Stimulated activated CD4-positive, alpha-beta T cell treated with anti-CD3 and anti-CD28 coated beads, TNF-alpha, amount 100 ng/mL, for 24 hours (primary cell): Measurements from ENCODE around the gene SRXN1.
"Not testable (repeated sequence)": the region's sequence is repeated elsewhere in the genome, so short reads cannot be mapped to it uniquely, and the experiment has no call there.

Source experiments
- DNase-seq, 3 experiments: peaks; one replicate each; pipeline ENCODE4 v3.0.0-alpha.2; 2020; ENCODE audit warnings: low read depth in 3 of 3

SRXN1 gene

GRCh38 chr20:655726-656624 is 3.0 kb upstream of the SRXN1 start:
- no peak for DNase-seq

DNA sequence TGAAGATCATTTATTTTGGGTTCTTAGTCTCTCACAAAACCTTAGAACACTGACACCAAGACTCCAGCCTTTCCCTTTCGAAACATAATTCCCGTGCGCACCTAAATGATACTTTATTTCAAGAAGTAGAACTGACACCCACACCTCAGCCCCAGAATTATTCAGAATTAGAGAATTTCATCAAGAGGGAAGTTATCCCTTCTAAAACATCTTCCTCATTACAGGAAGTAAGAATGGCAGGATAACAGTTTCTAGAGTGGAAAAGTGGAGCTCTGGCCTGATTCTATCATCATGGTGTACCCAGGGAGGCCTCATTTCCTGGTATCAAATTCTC is 1.4 kb upstream of the SRXN1 start:
- DNase-seq: no peak

GRCh38 chr20:653590-654416 is 803 bp upstream of the SRXN1 start:
- no peak for DNase-seq

DNA sequence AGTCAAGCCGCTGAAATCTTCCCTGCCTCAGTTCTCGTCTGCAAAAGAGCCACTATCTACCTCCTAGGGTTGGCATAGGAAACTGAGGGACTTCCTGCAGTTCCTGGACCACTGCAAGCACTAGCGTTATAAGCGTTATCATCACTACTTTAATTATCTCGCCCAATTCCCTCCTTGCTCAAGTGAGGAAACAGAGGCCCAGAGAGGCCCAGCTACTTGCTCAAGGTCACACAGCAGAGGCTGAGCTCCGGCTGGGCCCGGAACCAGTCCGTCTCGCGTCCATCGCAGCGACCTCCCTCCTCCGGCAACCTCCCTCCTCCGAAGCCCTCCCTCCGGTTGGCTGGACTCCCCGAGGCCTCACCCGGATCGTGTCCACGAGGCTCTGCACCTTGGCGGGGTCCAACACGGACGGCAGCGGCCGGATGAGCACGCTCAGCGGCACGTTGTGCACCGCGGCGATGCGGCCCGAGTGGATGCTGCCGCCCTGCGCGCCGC is 338 bp downstream of the SRXN1 start:
- no peak for DNase-seq

- DNase-seq: peak in 1 of 3 experiments; percentile 7
Measured at GRCh38 chr20:651713-652614, 1.0 kb downstream of the SRXN1 start.

DNA sequence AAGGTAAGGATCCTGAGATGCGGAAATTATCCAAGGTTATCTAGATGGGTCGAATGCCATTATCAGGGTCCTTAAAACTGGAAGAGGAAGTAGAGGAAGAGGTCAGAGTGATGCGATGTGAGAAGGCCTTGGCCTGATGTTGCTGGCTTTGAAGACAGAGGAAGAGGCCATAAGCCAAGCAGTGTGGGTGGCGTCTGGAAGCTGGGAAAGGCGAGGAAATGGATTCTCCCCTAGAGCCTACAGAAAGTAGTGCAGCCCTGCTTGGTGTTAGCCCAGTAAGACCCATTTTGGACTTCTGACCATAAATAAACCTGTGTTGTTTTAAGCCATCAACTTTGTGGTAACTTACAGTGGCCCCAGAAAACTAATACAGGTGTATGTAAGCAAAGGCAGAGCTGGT is 2.0 kb downstream of the SRXN1 start:
- DNase-seq: no peak

GRCh38 chr20:650281-650680 is 2.7 kb downstream of the SRXN1 start:
- no peak for DNase-seq

DNA sequence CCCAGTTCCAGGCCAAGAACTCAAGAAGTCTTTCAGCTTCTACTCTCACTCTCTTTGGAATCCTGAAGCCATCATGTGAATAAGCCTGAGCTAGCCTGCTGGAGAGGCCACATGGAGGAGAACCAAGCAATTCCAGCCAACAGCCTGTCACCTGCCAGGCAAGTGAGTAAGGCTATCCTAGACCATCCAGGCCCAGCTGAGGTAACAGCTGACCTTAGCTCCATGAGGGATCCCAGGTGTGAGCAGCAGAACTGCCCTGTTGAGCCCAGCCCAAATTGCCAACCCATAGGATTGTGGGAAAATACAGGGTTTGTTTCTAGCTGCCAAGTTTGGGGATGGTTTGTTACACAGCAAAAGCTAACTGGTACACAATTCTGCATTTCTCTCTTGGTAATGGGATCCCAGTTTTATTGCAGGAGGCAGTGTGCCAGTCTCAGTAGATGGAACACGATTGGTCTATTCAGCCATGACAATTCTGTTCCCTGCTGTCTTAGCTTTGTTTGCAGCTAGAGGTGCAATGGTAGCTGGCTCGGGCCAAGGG is 5.5 kb downstream of the SRXN1 start:
- DNase-seq: no peak

GRCh38 chr20:646868-647233 is 6.1 kb downstream of the SRXN1 start:
- no peak for DNase-seq

DNA sequence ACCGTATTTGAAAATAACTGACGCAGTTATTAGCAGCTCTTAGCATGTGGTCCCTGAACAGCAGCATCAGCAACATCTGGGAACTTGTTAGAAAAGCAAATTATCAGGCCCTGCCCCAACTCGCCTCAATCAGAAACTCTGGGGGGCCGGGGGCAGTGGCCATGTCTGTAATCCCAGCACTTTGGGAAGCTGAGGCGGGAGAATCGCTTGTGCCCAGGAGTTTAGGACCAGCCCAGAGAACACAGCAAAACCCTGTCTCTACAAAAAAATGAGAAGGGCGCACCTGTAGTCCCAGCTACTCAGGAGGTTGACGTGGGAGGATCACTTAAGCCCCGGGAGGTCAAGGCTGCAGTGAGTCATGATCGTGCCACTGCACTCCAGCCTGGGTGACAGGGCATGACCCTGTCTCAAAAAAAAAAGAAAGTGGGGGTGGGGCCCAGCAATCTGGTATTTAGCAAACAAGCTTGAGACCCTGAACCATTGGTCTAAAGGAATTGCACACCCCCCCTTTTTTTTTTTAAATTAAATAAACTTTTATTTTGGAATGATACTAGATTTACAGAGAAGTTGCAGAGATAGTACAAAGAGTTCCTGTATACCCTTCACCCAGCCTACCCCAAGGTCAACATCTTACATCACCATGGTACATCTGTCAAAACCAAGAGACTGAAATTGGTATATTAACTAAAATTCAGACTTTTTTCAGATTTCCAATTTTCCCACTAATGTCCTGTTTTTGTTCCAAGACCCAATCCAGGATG is 6.7 kb downstream of the SRXN1 start:
- DNase-seq: no peak

GRCh38 chr20:645318-646106 is 7.5 kb downstream of the SRXN1 start:
- peak in 2 of 3 experiments; percentile 35 to 70 for DNase-seq

- no peak for DNase-seq
Measured at GRCh38 chr20:644692-645317, 8.2 kb downstream of the SRXN1 start.

GRCh38 chr20:642398-643174 is 10.4 kb downstream of the SRXN1 start:
- no peak for DNase-seq

DNA sequence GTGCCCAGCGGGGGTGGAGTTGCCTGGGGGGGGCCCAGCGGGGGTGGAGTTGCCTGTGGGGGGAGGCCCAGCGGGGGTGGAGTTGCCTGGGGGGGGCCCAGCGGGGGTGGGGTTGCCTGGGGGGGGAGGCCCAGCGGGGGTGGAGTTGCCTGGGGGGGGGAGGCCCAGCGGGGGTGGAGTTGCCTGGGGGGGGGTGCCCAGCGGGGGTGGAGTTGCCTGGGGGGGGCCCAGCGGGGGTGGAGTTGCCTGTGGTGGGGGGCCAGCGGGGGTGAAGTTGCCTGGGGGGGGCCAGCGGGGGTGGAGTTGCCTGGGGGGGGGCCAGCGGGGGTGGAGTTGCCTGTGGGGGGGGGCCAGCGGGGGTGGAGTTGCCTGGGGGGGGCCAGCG is 11.0 kb downstream of the SRXN1 start:
- not testable (repeated sequence) for DNase-seq

- DNase-seq: no peak
Measured at GRCh38 chr20:641516-641875, 11.5 kb downstream of the SRXN1 start.

DNA sequence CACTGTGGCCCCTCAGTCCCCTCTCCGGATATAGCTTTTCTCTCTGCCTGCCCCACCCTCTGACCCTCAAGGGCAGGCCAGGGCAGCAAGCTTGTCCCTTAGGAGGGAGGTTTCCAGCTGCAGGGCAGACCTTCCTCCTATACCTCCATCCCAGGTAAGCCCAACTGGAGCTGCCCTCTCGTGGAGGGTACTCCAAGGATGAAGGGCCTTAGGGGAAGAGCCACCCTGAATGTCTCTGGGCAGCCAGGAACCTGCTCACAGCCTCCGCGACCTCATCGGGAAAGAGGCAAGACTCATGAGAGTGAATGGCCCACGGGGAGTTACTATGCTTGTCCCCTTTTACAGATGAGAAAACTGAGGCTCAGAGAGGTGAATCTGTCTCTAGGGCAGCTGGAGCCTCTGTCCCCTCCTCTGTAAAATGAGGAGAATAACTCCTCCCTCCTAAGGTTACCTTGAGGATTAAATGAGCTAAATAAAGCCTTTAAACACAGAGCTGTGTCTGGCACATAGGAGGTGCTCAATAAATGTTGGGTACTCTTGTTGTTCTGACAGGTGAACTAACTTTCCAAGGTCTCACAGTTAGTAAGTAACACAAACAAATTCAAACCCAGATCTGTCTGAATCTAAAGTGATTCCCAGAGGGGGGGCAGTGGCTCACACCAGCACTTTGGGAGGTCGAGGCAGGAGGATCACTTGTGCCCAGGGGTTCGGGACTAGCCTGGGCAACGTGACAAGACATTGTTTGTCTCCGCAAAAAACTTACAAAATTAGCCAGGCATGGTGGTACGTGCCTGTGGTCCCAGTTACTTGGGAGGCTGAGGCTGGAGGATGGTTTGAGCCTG is 12.1 kb downstream of the SRXN1 start:
- no peak for DNase-seq

DNA sequence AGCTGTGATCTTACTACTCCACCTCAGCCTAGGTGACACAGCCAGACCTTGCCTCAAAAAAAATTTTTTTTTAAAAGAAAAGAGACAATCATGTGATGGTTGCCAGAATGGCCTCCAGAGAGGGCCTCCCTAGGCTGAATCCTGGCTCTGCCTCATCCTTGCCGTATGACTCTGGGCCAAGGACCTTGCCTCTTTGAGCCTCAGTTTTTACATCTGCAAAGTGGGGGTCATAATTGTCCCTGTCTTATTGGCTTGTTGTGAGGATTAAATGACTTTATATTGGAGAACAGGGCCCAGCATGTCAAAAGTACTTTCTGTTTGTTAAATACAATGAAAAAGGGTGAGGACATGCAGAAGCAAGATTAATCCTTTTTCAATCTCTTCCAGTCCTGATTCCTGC is 14.4 kb downstream of the SRXN1 start:
- DNase-seq: no peak

DNA sequence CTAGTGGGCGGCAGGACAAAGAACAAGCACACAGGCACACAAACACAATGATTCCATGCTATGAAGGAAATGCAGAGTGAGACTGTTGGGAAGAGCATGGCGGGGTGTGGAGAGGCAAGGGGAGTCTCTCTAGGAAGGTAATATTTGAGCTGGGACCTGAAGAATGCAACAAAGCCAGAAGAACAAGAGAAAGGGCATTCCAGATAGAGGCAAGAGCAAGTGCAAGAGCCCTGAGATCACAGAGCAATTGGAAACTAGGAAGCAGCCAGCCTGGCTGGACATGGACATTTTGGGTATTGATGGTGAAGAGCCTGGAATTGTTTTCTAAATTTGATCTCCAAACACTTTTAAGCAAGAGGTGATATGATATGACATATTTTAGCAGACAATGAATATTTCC is 15.4 kb downstream of the SRXN1 start:
- DNase-seq: no peak
